Breast epithelium (tissue), 4 donors: Measurements from ENCODE around the gene KCNMB2. TPM values are rescaled to one million over a fixed set of nuclear protein-coding genes. Genes with fewer than 3 reads are reported as not detected.

Experiments used
- DNase-seq, 2 donors: peaks; one replicate each; pipeline ENCODE4 v3.0.0-alpha.2; 2019; ENCODE audit warnings: low spot score in 2 of 2
- H3K27ac ChIP-seq, 2 donors: fragments of 200-600 bp; sonication (generic) in 1 of 2; one replicate each; pipeline ENCODE4 v1.5.1; 2016 to 2019; ENCODE audit warnings: mild to moderate bottlenecking in 1 of 2
- H3K27me3 ChIP-seq, 2 donors: fragments of 200-600 bp; sonication (generic) in 1 of 2; one replicate each; pipeline versions ENCODE4 v1.5.1 to v1.6.0; 2017 to 2019; ENCODE audit warnings: control low read depth in 1 of 2, mild to moderate bottlenecking in 1 of 2
- H3K36me3 ChIP-seq: fragments of 200-600 bp; one replicate; pipeline ENCODE4 v1.5.1; 2019
- H3K4me1 ChIP-seq, 2 donors: fragments of 200-600 bp; sonication (generic); one replicate each; pipeline ENCODE4 v1.5.1; 2016 to 2019; ENCODE audit warnings: control low read depth in 1 of 2
- H3K4me3 ChIP-seq, 3 donors: fragments of 200-600 bp; sonication (generic); 1 replicate in 2 of 3; 2 replicates in 1 of 3; pipeline ENCODE4 v1.5.1; 2016 to 2019; ENCODE audit warnings: mild to moderate bottlenecking in 3 of 3, moderate library complexity in 2 of 3
- H3K9me3 ChIP-seq, 2 donors: fragments of 200-600 bp; sonication (generic) in 1 of 2; one replicate each; pipeline ENCODE4 v1.5.1; 2016 to 2019; ENCODE audit warnings: control low read depth in 1 of 2
- CTCF ChIP-seq, 3 donors: fragments of 450-650 bp; IDR thresholded peaks; one replicate each; pipeline ENCODE4 v1.5.1; 2016 to 2017; ENCODE audit warnings: antibody characterized with exemption in 3 of 3, mild to moderate bottlenecking in 3 of 3, moderate library complexity in 3 of 3
- POLR2A ChIP-seq: fragments of 450-650 bp; IDR thresholded peaks from one replicate; pipeline ENCODE4 v1.6.1; 2016; ENCODE audit warnings: antibody characterized with exemption, mild to moderate bottlenecking, moderate library complexity
- POLR2AphosphoS5 ChIP-seq, 3 donors: sonication (generic); formaldehyde crosslinking; IDR thresholded peaks; one replicate each; pipeline ENCODE4 v1.6.1; 2017; ENCODE audit warnings: antibody characterized with exemption in 3 of 3
- intact Hi-C: fragments of 100-400 bp; cut with DNase I; formaldehyde crosslinking; loops from one replicate; pipeline ENCODE4 v1.15.1; 2023; ENCODE audit warnings: low total_unique reads
- total RNA-seq, 3 donors: library from RNA; depleted of rRNA; stranded (reverse); fragments of >200 nt; gene quantifications; one replicate each; pipeline ENCODE4 v1.1.0, GENCODE V29; 2016

The KCNMB2 gene
- total RNA-seq, 3 donors from 2014 or later, result 0.59 TPM; not detected in 2

- no peak overlapping the region for H3K4me3 ChIP-seq
- TF ChIP-seq POLR2AphosphoS5 (IDR thresholded peaks at IDR 0.05), result no peak
- TF ChIP-seq POLR2A, result no peak
- no peak for TF ChIP-seq CTCF (IDR thresholded peaks at IDR 0.05)
- H3K27me3 ChIP-seq, result no peaks in the 10 kb centered on the region
- H3K9me3 ChIP-seq, result peaks cover 0 to 8% of the 10 kb centered on the region in 2 donors
- H3K4me1 ChIP-seq, result no peaks in the 10 kb centered on the region
- no peaks in the 10 kb centered on the region for H3K36me3 ChIP-seq
- DNase-seq, result no peak
- intact Hi-C loops, result no loop called here
- no peak overlapping the region for H3K27ac ChIP-seq
These were observed 122.6 kb downstream of the KCNMB2 start for GRCh38 chr3:178658694-178659325.

- no peak for DNase-seq
- H3K4me1 ChIP-seq, result no peaks in the 10 kb centered on the region
- no peaks in the 10 kb centered on the region for H3K9me3 ChIP-seq
- no peak overlapping the region for H3K4me3 ChIP-seq
- TF ChIP-seq CTCF (IDR thresholded peaks at IDR 0.05) (no peak), POLR2A (no peak), POLR2AphosphoS5 (IDR thresholded peaks at IDR 0.05) (no peak)
- H3K36me3 ChIP-seq, result no peaks in the 10 kb centered on the region
- intact Hi-C loops, result no loop called here
- no peak overlapping the region for H3K27ac ChIP-seq
- no peaks in the 10 kb centered on the region for H3K27me3 ChIP-seq
These were observed 127.1 kb downstream of the KCNMB2 start for GRCh38 chr3:178663201-178663934.

- no peak for DNase-seq
- TF ChIP-seq POLR2A (no peak), POLR2AphosphoS5 (IDR thresholded peaks at IDR 0.05) (no peak), CTCF (IDR thresholded peaks at IDR 0.05) (no peak)
- H3K4me1 ChIP-seq, result no peaks in the 10 kb centered on the region
- intact Hi-C loops, result no loop called here
- H3K27me3 ChIP-seq, result no peaks in the 10 kb centered on the region
- H3K36me3 ChIP-seq, result no peaks in the 10 kb centered on the region
- H3K4me3 ChIP-seq, result no peak overlapping the region
- H3K27ac ChIP-seq, result no peak overlapping the region
- no peaks in the 10 kb centered on the region for H3K9me3 ChIP-seq
These were observed 129.5 kb downstream of the KCNMB2 start for GRCh38 chr3:178665747-178666146.

- DNase-seq, result no peak
- Histone ChIP-seq H3K4me3 (no peak overlapping the region), H3K27me3 (no peaks in the 10 kb centered on the region), H3K9me3 (no peaks in the 10 kb centered on the region), H3K4me1 (no peaks in the 10 kb centered on the region), H3K27ac (no peak overlapping the region), H3K36me3 (no peaks in the 10 kb centered on the region)
- intact Hi-C loops, result no loop called here
- TF ChIP-seq POLR2A (no peak), CTCF (IDR thresholded peaks at IDR 0.05) (no peak), POLR2AphosphoS5 (IDR thresholded peaks at IDR 0.05) (no peak)
These were observed 132.9 kb downstream of the KCNMB2 start for GRCh38 chr3:178669022-178669601.

GRCh38 chr3:178669758-178670157 is 133.5 kb downstream of the KCNMB2 start:
- TF ChIP-seq CTCF (IDR thresholded peaks at IDR 0.05) (no peak), POLR2A (no peak), POLR2AphosphoS5 (IDR thresholded peaks at IDR 0.05) (no peak)
- no peaks in the 10 kb centered on the region for H3K36me3 ChIP-seq
- no peaks in the 10 kb centered on the region for H3K27me3 ChIP-seq
- no peak overlapping the region for H3K27ac ChIP-seq
- intact Hi-C loops, result no loop called here
- no peaks in the 10 kb centered on the region for H3K4me1 ChIP-seq
- H3K9me3 ChIP-seq, result no peaks in the 10 kb centered on the region
- H3K4me3 ChIP-seq, result no peak overlapping the region
- DNase-seq, result no peak
